ENCODE data around the gene SLCO1C1.
"Not testable (repeated sequence)": the region's sequence is repeated elsewhere in the genome, so short reads cannot be mapped to it uniquely, and the experiment has no call there.

The SLCO1C1 gene

GRCh38 chr12:20722142-20722541, 27.0 kb downstream of the SLCO1C1 start:
- DNase-seq (ENCODE audit: low spot score) = no peak
- Histone ChIP-seq H3K27ac (no peak overlapping the region), H3K4me3 (no peak overlapping the region)
- TF ChIP-seq, protein P1, sequence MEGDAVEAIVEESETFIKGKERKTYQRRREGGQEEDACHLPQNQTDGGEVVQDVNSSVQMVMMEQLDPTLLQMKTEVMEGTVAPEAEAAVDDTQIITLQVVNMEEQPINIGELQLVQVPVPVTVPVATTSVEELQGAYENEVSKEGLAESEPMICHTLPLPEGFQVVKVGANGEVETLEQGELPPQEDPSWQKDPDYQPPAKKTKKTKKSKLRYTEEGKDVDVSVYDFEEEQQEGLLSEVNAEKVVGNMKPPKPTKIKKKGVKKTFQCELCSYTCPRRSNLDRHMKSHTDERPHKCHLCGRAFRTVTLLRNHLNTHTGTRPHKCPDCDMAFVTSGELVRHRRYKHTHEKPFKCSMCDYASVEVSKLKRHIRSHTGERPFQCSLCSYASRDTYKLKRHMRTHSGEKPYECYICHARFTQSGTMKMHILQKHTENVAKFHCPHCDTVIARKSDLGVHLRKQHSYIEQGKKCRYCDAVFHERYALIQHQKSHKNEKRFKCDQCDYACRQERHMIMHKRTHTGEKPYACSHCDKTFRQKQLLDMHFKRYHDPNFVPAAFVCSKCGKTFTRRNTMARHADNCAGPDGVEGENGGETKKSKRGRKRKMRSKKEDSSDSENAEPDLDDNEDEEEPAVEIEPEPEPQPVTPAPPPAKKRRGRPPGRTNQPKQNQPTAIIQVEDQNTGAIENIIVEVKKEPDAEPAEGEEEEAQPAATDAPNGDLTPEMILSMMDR (IDR thresholded peaks at IDR 0.05) = no peak

GRCh38 chr12:20731274-20731673, 36.1 kb downstream of the SLCO1C1 start:
- no peak overlapping the region for H3K27ac ChIP-seq
- TF ChIP-seq, protein P1 (IDR thresholded peaks at IDR 0.05) = no peak
- DNase-seq (ENCODE audit: low spot score) = no peak
- H3K4me3 ChIP-seq = no peak overlapping the region

DNA sequence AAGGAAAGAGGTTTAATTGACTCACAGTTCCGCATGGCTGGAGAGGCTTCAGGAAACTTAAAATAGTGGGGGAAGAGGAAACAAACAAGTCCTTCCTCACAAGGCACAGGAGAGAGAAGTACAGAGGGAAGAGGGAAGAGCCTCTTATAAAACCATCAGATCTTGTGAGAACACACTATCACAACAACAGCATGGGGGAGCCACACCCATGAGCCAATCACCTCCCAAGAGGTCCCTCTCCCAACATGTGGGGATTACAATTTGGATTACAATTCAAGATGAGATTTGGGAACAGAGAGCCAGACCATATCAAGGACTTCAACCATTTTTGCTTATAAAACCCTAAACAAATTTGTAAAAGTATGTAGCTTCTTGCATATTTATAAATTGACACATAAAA, 45.8 kb downstream of the SLCO1C1 start:
- no peak overlapping the region for H3K27ac ChIP-seq
- TF ChIP-seq, protein P1 (IDR thresholded peaks at IDR 0.05) = no peak

GRCh38 chr12:20748198-20748597, 53.1 kb downstream of the SLCO1C1 start:
- no peak overlapping the region for H3K4me3 ChIP-seq
- TF ChIP-seq, protein P1 (IDR thresholded peaks at IDR 0.05) = no peak
- no peak overlapping the region for H3K27ac ChIP-seq
- no peak for DNase-seq (ENCODE audit: low spot score)

More for the DNA sequence above, 45.8 kb downstream of the SLCO1C1 start:
- DNase-seq (ENCODE audit: low spot score) = no peak
- H3K4me3 ChIP-seq = no peak overlapping the region

GRCh38 chr12:20751046-20751445, 55.9 kb downstream of the SLCO1C1 start:
- Histone ChIP-seq H3K27ac (no peak overlapping the region), H3K4me3 (no peak overlapping the region)
- TF ChIP-seq, protein P1 (IDR thresholded peaks at IDR 0.05) = no peak
- no peak for DNase-seq (ENCODE audit: low spot score)

DNA sequence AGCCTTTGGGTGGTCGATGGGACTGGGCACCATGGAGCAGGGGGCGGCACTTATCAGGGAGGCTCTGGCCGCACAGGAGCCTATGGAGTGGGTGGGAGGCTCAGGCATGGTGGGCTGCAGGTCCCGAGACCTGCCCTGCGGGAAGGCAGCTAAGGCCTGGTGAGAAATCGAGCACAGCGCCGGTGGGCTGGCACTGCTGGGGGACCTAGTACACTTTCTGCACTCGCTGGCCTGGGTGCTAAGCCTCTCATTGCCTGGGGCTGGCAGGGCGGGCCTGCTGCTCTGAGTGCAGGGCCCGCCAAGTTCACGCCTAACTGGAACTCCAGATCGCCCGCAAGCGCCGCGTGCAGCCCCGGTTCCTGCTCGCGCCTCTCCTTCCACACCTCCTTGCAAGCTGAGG, 82.3 kb downstream of the SLCO1C1 start:
- no peak for DNase-seq (ENCODE audit: low spot score)
- TF ChIP-seq, protein P1 (IDR thresholded peaks at IDR 0.05) = no peak
- H3K4me3 ChIP-seq = no peak overlapping the region
- H3K27ac ChIP-seq = no peak overlapping the region

- DNase-seq (ENCODE audit: low spot score) = no peak
- TF ChIP-seq, protein P1 (IDR thresholded peaks at IDR 0.05) = no peak
- H3K4me3 ChIP-seq = no peak overlapping the region
Observed at GRCh38 chr12:20778969-20779368, 83.8 kb downstream of the SLCO1C1 start.

DNA sequence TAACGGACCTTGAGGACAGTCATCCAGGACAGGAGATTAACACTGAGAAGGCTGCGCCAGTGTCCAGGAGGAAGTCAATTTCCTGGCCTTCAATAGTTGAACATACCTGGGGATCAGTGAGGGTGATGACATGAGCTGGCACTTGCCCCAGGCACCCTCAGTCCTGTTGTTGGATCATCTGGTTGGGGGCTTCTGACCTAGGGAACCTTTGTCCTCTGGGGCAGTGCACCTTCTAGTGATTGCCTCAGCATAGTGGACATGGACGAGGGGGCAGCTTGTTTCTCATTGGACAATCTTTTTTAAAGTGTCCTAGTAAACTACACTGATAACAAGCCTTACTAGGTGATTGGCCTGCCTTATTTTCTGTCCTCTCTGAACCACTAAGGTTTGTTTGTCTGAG, 84.8 kb downstream of the SLCO1C1 start:
- H3K4me3 ChIP-seq; H3K27ac ChIP-seq; DNase-seq (ENCODE audit: low spot score): not testable (repeated sequence)

More at GRCh38 chr12:20778969-20779368, 83.8 kb downstream of the SLCO1C1 start:
- H3K27ac ChIP-seq = no peak overlapping the region

- H3K27ac ChIP-seq; DNase-seq (ENCODE audit: low spot score); H3K4me3 ChIP-seq: not testable (repeated sequence)
Observed at GRCh38 chr12:20783796-20784357, 88.7 kb downstream of the SLCO1C1 start.
